ENCODE results near the gene APBB2. TPM values are rescaled to one million over a fixed set of nuclear protein-coding genes. Genes with fewer than 3 reads are reported as not detected.

Gene APBB2
- total and polyA plus RNA-seq, 2 of the 8 experiments (the other 6 are each of a cell fraction or from before 2014, with no cell fraction given) = 58.7 to 59.4 TPM

DNA sequence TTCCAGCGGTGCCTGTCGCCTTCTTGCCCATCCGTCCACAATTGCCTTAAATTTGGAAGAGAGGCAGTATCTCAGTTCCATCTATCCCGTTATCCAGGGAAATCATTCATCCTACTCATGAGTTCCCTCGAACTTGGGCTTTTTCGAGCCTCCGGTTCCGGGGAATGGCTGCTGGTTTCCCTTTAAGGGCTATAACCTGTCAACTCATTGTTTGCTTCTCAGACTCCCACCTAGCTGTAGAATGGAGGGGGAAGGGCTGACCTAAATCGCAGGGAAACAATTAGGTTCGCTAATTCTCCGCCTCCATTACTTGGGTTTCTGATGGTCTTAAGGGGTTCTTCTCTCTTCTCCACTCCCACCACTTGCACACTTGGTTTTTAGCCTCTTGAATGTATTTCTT, 43.6 kb upstream of the APBB2 start (continued):
- TF ChIP-seq SUZ12 (IDR thresholded peaks at IDR 0.05; ENCODE audit: low read length) = no peak
- TF ChIP-seq, protein P1, sequence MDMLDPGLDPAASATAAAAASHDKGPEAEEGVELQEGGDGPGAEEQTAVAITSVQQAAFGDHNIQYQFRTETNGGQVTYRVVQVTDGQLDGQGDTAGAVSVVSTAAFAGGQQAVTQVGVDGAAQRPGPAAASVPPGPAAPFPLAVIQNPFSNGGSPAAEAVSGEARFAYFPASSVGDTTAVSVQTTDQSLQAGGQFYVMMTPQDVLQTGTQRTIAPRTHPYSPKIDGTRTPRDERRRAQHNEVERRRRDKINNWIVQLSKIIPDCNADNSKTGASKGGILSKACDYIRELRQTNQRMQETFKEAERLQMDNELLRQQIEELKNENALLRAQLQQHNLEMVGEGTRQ (IDR thresholded peaks at IDR 0.05; ENCODE audit: low read length) = 0 out of 2 replicates have a peak, but pooled peaks have one; percentile 13
- TF ChIP-seq CREB1 (IDR thresholded peaks at IDR 0.05) = no peak
- TF ChIP-seq RFX5 (IDR thresholded peaks at IDR 0.05; ENCODE audit: borderline replicate concordance, low read depth, low read length) = no peak
- TF ChIP-seq FOSL1 (IDR thresholded peaks at IDR 0.05; ENCODE audit: insufficient read depth, low read depth, low read length) = no peak
- TF ChIP-seq GABPA (IDR thresholded peaks at IDR 0.05; ENCODE audit: borderline replicate concordance, insufficient read depth, low read length) = no peak
- TF ChIP-seq, protein P2, sequence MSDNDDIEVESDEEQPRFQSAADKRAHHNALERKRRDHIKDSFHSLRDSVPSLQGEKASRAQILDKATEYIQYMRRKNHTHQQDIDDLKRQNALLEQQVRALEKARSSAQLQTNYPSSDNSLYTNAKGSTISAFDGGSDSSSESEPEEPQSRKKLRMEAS (IDR thresholded peaks at IDR 0.05) = no peak
- TF ChIP-seq GTF2F1 (IDR thresholded peaks at IDR 0.05; ENCODE audit: borderline replicate concordance, low read depth, low read length) = no peak
- no peak for TF ChIP-seq TAF1 (IDR thresholded peaks at IDR 0.05; ENCODE audit: low read depth, low read length)
- no peak for TF ChIP-seq BRCA1 (IDR thresholded peaks at IDR 0.05; ENCODE audit: low read depth, low read length)
- no peak for TF ChIP-seq NRF1 (IDR thresholded peaks at IDR 0.05; ENCODE audit: low read depth, low read length)
- no peak for TF ChIP-seq KDM4A (IDR thresholded peaks at IDR 0.05; ENCODE audit: low read depth, low read length, severe bottlenecking)
- peak; percentile 64 for TF ChIP-seq BACH1 (IDR thresholded peaks at IDR 0.05; ENCODE audit: low read length)
- no peak for TF ChIP-seq TAF7 (optimal IDR thresholded peaks at IDR 0.05; ENCODE audit: borderline replicate concordance, low read depth, low read length)
- TF ChIP-seq JUND (IDR thresholded peaks at IDR 0.05; ENCODE audit: low read length) = no peak

Data from H1 (cell line).